ENCODE data around the gene ACTR3C.
A peak's percentile ranks its signal among the peaks of the same experiment; 100 is the strongest.

The ACTR3C gene

DNA sequence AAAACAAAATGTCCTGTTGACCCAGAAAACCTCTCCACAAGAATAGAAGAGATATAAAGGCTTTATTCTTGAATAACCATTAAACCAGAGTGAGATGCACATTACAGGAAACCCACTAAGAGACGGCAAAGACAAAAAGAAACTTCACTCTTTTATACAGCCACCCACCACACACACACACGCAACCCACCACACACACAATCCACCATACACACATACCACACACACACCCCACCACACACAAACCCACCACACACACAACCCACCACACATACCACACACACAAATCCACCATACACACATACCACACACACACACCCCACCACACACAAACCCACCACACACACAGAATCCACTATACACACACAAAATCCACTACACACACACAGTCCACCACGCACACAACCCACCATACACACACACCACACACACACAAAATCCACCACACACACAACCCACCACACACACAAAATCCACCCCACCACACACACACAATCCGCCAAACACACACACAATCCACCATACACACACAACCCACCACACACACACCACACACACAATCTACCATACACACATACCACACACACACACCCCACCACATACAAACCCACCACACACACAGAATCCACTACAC is 35.8 kb upstream of the ACTR3C start:
- H3K4me3 ChIP-seq (ENCODE audit: low read depth, low read length) = no peak overlapping the region
- no peak for DNase-seq (ENCODE audit: low read depth)
- TF ChIP-seq, protein P1, sequence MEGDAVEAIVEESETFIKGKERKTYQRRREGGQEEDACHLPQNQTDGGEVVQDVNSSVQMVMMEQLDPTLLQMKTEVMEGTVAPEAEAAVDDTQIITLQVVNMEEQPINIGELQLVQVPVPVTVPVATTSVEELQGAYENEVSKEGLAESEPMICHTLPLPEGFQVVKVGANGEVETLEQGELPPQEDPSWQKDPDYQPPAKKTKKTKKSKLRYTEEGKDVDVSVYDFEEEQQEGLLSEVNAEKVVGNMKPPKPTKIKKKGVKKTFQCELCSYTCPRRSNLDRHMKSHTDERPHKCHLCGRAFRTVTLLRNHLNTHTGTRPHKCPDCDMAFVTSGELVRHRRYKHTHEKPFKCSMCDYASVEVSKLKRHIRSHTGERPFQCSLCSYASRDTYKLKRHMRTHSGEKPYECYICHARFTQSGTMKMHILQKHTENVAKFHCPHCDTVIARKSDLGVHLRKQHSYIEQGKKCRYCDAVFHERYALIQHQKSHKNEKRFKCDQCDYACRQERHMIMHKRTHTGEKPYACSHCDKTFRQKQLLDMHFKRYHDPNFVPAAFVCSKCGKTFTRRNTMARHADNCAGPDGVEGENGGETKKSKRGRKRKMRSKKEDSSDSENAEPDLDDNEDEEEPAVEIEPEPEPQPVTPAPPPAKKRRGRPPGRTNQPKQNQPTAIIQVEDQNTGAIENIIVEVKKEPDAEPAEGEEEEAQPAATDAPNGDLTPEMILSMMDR (IDR thresholded peaks at IDR 0.05; ENCODE audit: insufficient read depth, low read depth, low read length, missing control alignments) = no peak

DNA sequence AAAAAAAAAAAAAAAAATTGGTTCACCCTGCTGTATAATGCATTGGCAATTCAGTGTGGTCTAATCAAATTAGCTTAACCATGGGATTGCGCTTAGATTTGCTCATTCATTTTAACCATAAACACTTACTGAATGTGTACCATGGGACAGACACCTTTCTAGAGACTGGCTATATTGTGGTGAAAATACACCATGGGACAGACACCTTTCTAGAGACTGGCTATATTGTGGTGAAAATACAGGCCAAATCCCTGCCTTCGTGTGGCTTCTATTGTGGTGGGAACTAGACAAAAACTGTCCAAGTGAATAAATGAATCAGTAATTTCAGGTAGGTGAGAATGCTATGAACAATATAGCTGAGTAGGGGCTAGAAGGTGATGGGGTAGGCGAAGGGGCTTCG is 35.1 kb upstream of the ACTR3C start:
- H3K4me3 ChIP-seq (ENCODE audit: low read depth, low read length) = no peak overlapping the region
- TF ChIP-seq, protein P1 (IDR thresholded peaks at IDR 0.05; ENCODE audit: insufficient read depth, low read depth, low read length, missing control alignments) = no peak
- DNase-seq (ENCODE audit: low read depth) = no peak

DNA sequence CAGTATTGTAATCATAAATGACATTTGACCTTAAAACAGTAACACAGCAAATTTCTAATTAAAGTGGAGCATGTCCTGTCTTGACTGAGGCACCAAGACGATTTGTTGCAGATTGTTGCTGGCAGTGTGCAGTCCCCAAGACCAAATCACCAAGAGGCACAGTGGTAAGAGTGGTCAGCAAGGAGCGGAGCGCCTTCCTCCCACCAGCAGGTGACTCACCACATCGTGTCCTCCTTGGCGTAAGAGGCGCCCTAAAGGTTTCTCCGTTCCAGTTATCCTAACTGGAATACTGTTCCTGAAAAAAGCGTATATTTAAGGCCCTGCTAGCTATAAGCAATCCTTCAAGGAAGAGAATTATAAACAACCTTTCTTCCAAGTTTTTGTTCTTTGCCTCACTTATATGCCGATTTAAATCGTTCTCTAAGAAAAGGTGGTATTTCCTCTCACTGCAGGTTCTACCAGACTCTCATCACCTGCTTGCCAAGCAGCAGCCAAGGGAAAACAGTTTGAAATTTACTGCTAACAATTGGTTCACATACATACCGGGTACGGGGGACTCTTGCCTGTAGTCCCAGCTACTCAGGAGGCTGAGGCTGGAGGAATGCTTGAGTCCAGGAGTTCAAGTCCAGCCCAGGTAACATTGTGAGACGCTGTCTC is 34.6 kb upstream of the ACTR3C start:
- DNase-seq (ENCODE audit: low read depth) = no peak
- no peak overlapping the region for H3K4me3 ChIP-seq (ENCODE audit: low read depth, low read length)
- TF ChIP-seq, protein P1 (IDR thresholded peaks at IDR 0.05; ENCODE audit: insufficient read depth, low read depth, low read length, missing control alignments) = no peak

DNA sequence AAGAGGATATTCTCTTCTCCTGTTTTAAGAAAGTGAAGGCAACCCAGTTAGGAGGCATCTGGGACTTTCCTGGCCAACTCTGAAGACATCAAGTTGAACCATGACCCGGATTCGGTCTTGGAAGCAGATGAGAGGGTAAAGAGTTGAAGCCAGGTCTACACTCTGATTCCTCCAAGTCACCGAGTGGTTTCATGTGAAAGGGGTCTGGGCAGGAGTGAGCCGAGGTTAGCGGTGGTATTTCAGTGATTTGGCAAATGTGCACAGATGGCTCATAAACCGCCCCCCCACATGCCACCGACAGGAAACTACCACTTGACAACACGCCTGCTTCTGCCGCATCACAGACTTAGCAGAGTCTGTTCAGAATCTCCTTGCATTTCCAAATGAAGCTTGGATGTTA is 33.9 kb upstream of the ACTR3C start:
- H3K4me3 ChIP-seq (ENCODE audit: low read depth, low read length) = no peak overlapping the region
- peak; percentile 68 for DNase-seq (ENCODE audit: low read depth)
- TF ChIP-seq, protein P1 (IDR thresholded peaks at IDR 0.05; ENCODE audit: insufficient read depth, low read depth, low read length, missing control alignments) = no peak

DNA sequence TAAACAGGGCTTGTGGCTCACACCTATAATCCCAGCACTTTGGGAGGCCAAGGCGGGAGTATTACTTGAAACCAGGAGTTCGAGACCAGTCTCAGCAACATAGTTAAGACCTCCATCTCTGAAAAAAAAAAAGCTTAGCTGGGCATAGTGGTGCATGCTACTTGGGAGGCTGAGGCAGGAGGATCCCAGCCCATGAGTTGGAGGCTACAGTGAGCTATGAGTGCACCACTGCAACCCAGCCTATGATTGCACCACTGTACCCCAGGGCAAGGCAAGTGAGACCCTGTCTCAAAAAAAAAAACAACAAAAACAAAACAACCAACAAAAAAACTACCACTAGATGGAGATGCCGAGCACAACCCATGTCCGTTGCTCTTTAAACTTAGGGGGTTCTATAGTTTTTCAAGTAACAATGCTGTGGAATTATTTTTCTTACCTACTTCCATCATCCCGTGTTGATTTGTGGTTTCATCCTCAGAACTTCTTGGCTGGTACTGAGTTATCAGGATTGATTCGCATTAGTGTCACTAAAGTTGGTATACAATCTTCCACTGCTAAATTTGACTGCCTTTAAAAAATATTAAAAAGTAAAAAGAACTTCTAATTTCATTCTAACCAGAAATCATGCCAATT is 33.0 kb upstream of the ACTR3C start:
- no peak overlapping the region for H3K4me3 ChIP-seq (ENCODE audit: low read depth, low read length)
- DNase-seq (ENCODE audit: low read depth) = peak; percentile 65
- TF ChIP-seq, protein P1 (IDR thresholded peaks at IDR 0.05; ENCODE audit: insufficient read depth, low read depth, low read length, missing control alignments) = peak; percentile 66

DNA sequence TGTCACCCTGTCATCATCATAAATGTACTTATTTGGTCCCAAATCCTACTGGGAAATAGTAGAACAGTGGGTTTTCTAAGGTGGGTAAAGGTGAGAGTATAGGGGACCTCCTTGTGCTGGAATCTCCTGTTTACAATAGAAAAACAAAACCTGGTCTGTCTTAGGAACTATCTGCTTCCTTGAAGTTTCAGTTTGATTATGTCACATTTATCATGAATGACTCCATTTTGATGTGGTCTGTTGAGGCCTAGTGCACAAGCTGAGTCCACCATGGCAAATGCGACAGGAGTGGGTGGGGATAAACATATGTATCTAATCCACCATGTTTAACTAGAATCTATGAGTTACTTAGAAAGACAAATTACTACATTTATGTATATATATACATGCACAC is 32.3 kb upstream of the ACTR3C start:
- no peak overlapping the region for H3K4me3 ChIP-seq (ENCODE audit: low read depth, low read length)
- TF ChIP-seq, protein P1 (IDR thresholded peaks at IDR 0.05; ENCODE audit: insufficient read depth, low read depth, low read length, missing control alignments) = no peak
- DNase-seq (ENCODE audit: low read depth) = no peak
